PC-9 (cell line): ENCODE data around the gene ARID3B.

Source experiments
- CTCF ChIP-seq: fragments of 200-600 bp; sonication (generic); conservative IDR thresholded peaks from 2 replicates; pipeline ENCODE4 v1.6.1; 2017; ENCODE audit warnings: mixed run types, antibody characterized with exemption, mild to moderate bottlenecking, moderate library complexity
- EZH2 ChIP-seq: fragments of 200-600 bp; sonication (generic); IDR thresholded peaks from 2 replicates; pipeline ENCODE4 v1.8.0; 2017; ENCODE audit warnings: antibody characterized with exemption, low read depth

GRCh38 chr15:74497584-74497983 is 43.4 kb upstream of the ARID3B start:
- TF ChIP-seq CTCF (no peak), EZH2 (no peak)
